HEK293 (cell line): Measurements from ENCODE around the gene PRR5.

ENCODE experiments used
- CTCF ChIA-PET: fragments of 350-600 bp; formaldehyde crosslinking; extraction: SDS; loops from one replicate; lab custom pipeline; 2021; ENCODE audit warnings: antibody characterized with exemption; lab: Yijun Ruan, JAX
- POLR2A ChIA-PET: fragments of 300-600 bp; formaldehyde crosslinking; extraction: SDS; loops from one replicate; lab custom pipeline; 2020; ENCODE audit warnings: antibody characterized with exemption, inconsistent platforms; lab: Yijun Ruan, JAX
- H3K27ac ChIP-seq: fragments of 200-500 bp; sonication (Bioruptor generic); 2 replicates; pipeline ENCODE4 v1.5.1; 2014; ENCODE audit warnings: low read depth, low read length, control low read depth, inconsistent platforms; ENCODE audit errors: extremely low read depth
- H3K36me3 ChIP-seq, 2 experiments: fragments of 200-500 bp in 1 of 2; sonication (Bioruptor generic) in 1 of 2; 1 replicate in 1 of 2; 2 replicates in 1 of 2; pipeline ENCODE4 v1.5.1; 2014 to 2017; ENCODE audit warnings: inconsistent platforms in 2 of 2, low read length in 2 of 2; ENCODE audit not compliant: control insufficient read depth in 2 of 2, insufficient read depth in 1 of 2
- H3K4me1 ChIP-seq: fragments of 200-500 bp; sonication (Bioruptor generic); 2 replicates; pipeline ENCODE4 v1.5.1; 2014; ENCODE audit warnings: mild to moderate bottlenecking, low read length, inconsistent platforms; ENCODE audit not compliant: control insufficient read depth, insufficient read depth
- H3K4me3 ChIP-seq: 2 replicates; pipeline ENCODE4 v1.5.1; 2011; ENCODE audit warnings: low read depth, mild to moderate bottlenecking, control low read depth, low read length, moderate library complexity
- H3K9me3 ChIP-seq: fragments of 200-500 bp; sonication (Bioruptor generic); 2 replicates; pipeline ENCODE4 v1.5.1; 2014; ENCODE audit warnings: low read depth, low read length, inconsistent platforms; ENCODE audit not compliant: control insufficient read depth, insufficient read depth
- GLI4 ChIP-seq: fragments of 450-650 bp; formaldehyde crosslinking; IDR thresholded peaks from 2 replicates; pipeline ENCODE4 v1.5.1; 2016; ENCODE audit warnings: missing biosample characterization, missing genetic modification characterization
- KLF7 ChIP-seq: fragments of 450-650 bp; formaldehyde crosslinking; IDR thresholded peaks from 2 replicates; pipeline ENCODE4 v1.5.1; 2016; ENCODE audit warnings: missing biosample characterization, missing genetic modification characterization, borderline replicate concordance
- PRDM1 ChIP-seq: fragments of 450-650 bp; formaldehyde crosslinking; IDR thresholded peaks from 2 replicates; pipeline ENCODE4; 2016; ENCODE audit warnings: missing biosample characterization, missing genetic modification characterization
- PRDM2 ChIP-seq: fragments of 450-650 bp; formaldehyde crosslinking; IDR thresholded peaks from 2 replicates; pipeline ENCODE4 v1.5.1; 2016; ENCODE audit warnings: missing biosample characterization, missing genetic modification characterization, borderline replicate concordance
- TRIM28 ChIP-seq: IDR thresholded peaks from 2 replicates; pipeline ENCODE4 v1.6.1; 2011; ENCODE audit warnings: low read length, control low read depth, borderline replicate concordance
- TSHZ1 ChIP-seq: fragments of 450-650 bp; formaldehyde crosslinking; IDR thresholded peaks from 2 replicates; pipeline ENCODE4 v1.5.1; 2016; ENCODE audit warnings: missing biosample characterization, missing genetic modification characterization, borderline replicate concordance
- WT1 ChIP-seq: fragments of 450-650 bp; formaldehyde crosslinking; IDR thresholded peaks from 2 replicates; pipeline ENCODE4 v1.5.1; 2016; ENCODE audit warnings: missing biosample characterization, missing genetic modification characterization
- ZBTB20 ChIP-seq: fragments of 450-650 bp; formaldehyde crosslinking; IDR thresholded peaks from 2 replicates; pipeline ENCODE4 v1.5.1; 2016; ENCODE audit warnings: missing biosample characterization, missing genetic modification characterization
- ZBTB21 ChIP-seq: fragments of 450-650 bp; formaldehyde crosslinking; IDR thresholded peaks from 2 replicates; pipeline ENCODE4 v1.5.1; 2017; ENCODE audit warnings: missing biosample characterization, missing genetic modification characterization
- ZNF155 ChIP-seq: fragments of 450-650 bp; formaldehyde crosslinking; IDR thresholded peaks from 2 replicates; pipeline ENCODE4 v1.5.1; 2016; ENCODE audit warnings: missing biosample characterization, missing genetic modification characterization
- ZNF223 ChIP-seq: fragments of 450-650 bp; formaldehyde crosslinking; IDR thresholded peaks from 2 replicates; pipeline ENCODE4 v1.5.1; 2016; ENCODE audit warnings: missing biosample characterization, missing genetic modification characterization
- ZNF292 ChIP-seq: fragments of 450-650 bp; formaldehyde crosslinking; IDR thresholded peaks from 2 replicates; pipeline ENCODE4 v1.5.1; 2016; ENCODE audit warnings: low read depth, missing biosample characterization, missing genetic modification characterization, borderline replicate concordance
- ZNF335 ChIP-seq: fragments of 450-650 bp; formaldehyde crosslinking; conservative IDR thresholded peaks from 2 replicates; pipeline ENCODE4 v1.5.1; 2016; ENCODE audit warnings: missing biosample characterization, missing genetic modification characterization
- ZNF366 ChIP-seq: fragments of 450-650 bp; formaldehyde crosslinking; conservative IDR thresholded peaks from 2 replicates; pipeline ENCODE4 v1.5.1; 2016; ENCODE audit warnings: missing biosample characterization, missing genetic modification characterization
- ZNF423 ChIP-seq: fragments of 450-650 bp; formaldehyde crosslinking; IDR thresholded peaks from 2 replicates; pipeline ENCODE4 v1.5.1; 2016; ENCODE audit warnings: missing biosample characterization, missing genetic modification characterization
- ZNF433 ChIP-seq: fragments of 450-650 bp; formaldehyde crosslinking; IDR thresholded peaks from 2 replicates; pipeline ENCODE4 v1.5.1; 2016; ENCODE audit warnings: missing biosample characterization, missing genetic modification characterization, low read depth
- ZNF518A ChIP-seq: fragments of 450-650 bp; formaldehyde crosslinking; conservative IDR thresholded peaks from 2 replicates; pipeline ENCODE4 v1.5.1; 2016; ENCODE audit warnings: low read depth, missing biosample characterization, missing genetic modification characterization
- ZNF530 ChIP-seq: fragments of 450-650 bp; formaldehyde crosslinking; IDR thresholded peaks from 2 replicates; pipeline ENCODE4 v1.5.1; 2016; ENCODE audit warnings: low read depth, missing biosample characterization, missing genetic modification characterization
- ZNF585B ChIP-seq: fragments of 450-650 bp; formaldehyde crosslinking; IDR thresholded peaks from 2 replicates; pipeline ENCODE4 v1.5.1; 2016; ENCODE audit warnings: missing biosample characterization, missing genetic modification characterization
- ZNF843 ChIP-seq: fragments of 450-650 bp; formaldehyde crosslinking; IDR thresholded peaks from 2 replicates; pipeline ENCODE4 v1.5.1; 2016; ENCODE audit warnings: missing biosample characterization, missing genetic modification characterization

Gene PRR5

GRCh38 chr22:44722611-44723010 is 20.6 kb downstream of the PRR5 start:
- Histone ChIP-seq H3K4me3 (no peak overlapping the region), H3K4me1 (0 out of 2 replicates have a peak, but pooled peaks cover 2% of the 10 kb centered on the region), H3K27ac (no peak overlapping the region), H3K36me3 (peaks cover 0 to 21% of the 10 kb centered on the region in 2 experiments; a peak in 1 of 3 replicates)
- CTCF ChIA-PET = interaction anchor here (1.8 to 3.1 kb wide), 2 partner anchors 12 to 24 kb away, joined by 8 to 12 read pairs; no protein-coding TSS in a partner anchor
- POLR2A ChIA-PET = no interaction called here
- TF ChIP-seq ZNF423 (tag by site-specific recombination) (no peak), ZNF223 (tag by site-specific recombination) (no peak), ZNF518A (tag by site-specific recombination) (no peak), ZNF292 (tag by site-specific recombination) (no peak), ZBTB21 (tag by site-specific recombination) (no peak), ZBTB20 (tag by site-specific recombination) (no peak), WT1 (no peak), PRDM1 (tag by site-specific recombination) (no peak), ZNF335 (tag by site-specific recombination) (no peak), KLF7 (no peak), ZNF585B (tag by site-specific recombination) (no peak), ZNF843 (tag by site-specific recombination) (no peak)
- TF ChIP-seq, all 188 proteins: peak for 0
- no peaks in the 10 kb centered on the region for H3K9me3 ChIP-seq

GRCh38 chr22:44723801-44724200 is 21.8 kb downstream of the PRR5 start:
- Histone ChIP-seq H3K4me3 (no peak overlapping the region), H3K4me1 (0 out of 2 replicates have a peak, but pooled peaks cover 2% of the 10 kb centered on the region), H3K27ac (no peak overlapping the region), H3K36me3 (peaks cover 0 to 23% of the 10 kb centered on the region in 2 experiments; a peak in 1 of 3 replicates), H3K9me3 (no peaks in the 10 kb centered on the region)
- ChIA-PET CTCF (interaction anchor here (1.0 to 3.1 kb wide), 2 partner anchors 11 to 13 kb away, joined by 4 to 12 read pairs; no protein-coding TSS in a partner anchor), POLR2A (no interaction called here)
- TF ChIP-seq PRDM2 = no peak
- no peak for TF ChIP-seq TRIM28
- no peak for TF ChIP-seq GLI4 (tag by site-specific recombination)
- TF ChIP-seq ZNF433 (tag by site-specific recombination) = no peak
- no peak for TF ChIP-seq ZNF155 (tag by site-specific recombination)
- TF ChIP-seq ZNF530 = no peak
- no peak for TF ChIP-seq PRDM1 (tag by site-specific recombination)
- TF ChIP-seq ZNF366 (tag by site-specific recombination) = no peak
- no peak for TF ChIP-seq TSHZ1 (tag by site-specific recombination)
